Measurements from ENCODE around the gene SLC15A1. TPM values are rescaled to one million over a fixed set of nuclear protein-coding genes. Genes with fewer than 3 reads are reported as not detected.

SLC15A1 gene
- polyA plus RNA-seq, 1 donor from 2014 or later, result not detected

DNA sequence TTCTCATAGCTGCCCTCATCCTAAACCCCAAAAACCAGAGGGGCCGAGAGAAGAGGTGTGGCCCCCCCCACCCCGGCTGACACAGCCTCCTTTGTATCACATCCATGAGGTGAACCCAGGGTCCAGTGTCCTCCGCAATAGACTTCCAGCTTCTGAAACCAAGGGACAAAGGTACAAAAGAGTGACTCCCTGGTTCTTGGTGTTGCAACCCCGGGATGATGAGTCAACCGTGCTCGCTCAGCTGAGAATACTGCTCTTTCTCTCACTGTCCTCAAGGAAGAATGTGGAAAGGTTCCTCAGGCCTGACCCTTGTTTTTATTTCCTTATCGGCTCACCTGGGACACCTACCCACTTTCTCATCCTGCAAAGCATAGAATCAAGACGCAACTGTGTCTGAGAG, 5.5 kb downstream of the SLC15A1 start:
- H4K20me1 ChIP-seq (ENCODE audit: insufficient read depth), result no peaks in the 10 kb centered on the region
- no peak overlapping the region for H2AFZ ChIP-seq (ENCODE audit: low read depth, low read length)
- no peaks in the 10 kb centered on the region for H3K9me3 ChIP-seq (ENCODE audit: low read length)
- TF ChIP-seq, protein P1, sequence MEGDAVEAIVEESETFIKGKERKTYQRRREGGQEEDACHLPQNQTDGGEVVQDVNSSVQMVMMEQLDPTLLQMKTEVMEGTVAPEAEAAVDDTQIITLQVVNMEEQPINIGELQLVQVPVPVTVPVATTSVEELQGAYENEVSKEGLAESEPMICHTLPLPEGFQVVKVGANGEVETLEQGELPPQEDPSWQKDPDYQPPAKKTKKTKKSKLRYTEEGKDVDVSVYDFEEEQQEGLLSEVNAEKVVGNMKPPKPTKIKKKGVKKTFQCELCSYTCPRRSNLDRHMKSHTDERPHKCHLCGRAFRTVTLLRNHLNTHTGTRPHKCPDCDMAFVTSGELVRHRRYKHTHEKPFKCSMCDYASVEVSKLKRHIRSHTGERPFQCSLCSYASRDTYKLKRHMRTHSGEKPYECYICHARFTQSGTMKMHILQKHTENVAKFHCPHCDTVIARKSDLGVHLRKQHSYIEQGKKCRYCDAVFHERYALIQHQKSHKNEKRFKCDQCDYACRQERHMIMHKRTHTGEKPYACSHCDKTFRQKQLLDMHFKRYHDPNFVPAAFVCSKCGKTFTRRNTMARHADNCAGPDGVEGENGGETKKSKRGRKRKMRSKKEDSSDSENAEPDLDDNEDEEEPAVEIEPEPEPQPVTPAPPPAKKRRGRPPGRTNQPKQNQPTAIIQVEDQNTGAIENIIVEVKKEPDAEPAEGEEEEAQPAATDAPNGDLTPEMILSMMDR (IDR thresholded peaks at IDR 0.05; ENCODE audit: poor library complexity, severe bottlenecking), result no peak
- TF ChIP-seq TAF1 (IDR thresholded peaks at IDR 0.05; ENCODE audit: low read depth) (no peak), EZH2 (IDR thresholded peaks at IDR 0.05; ENCODE audit: borderline replicate concordance, insufficient read depth, low read length, poor library complexity, severe bottlenecking) (no peak), RAD21 (conservative IDR thresholded peaks at IDR 0.05) (no peak), POLR2AphosphoS5 (IDR thresholded peaks at IDR 0.05) (no peak)
- no peak overlapping the region for H3K4me2 ChIP-seq (ENCODE audit: low read length)
- no peak overlapping the region for H3K9ac ChIP-seq (ENCODE audit: low read length)
- no peaks in the 10 kb centered on the region for H3K36me3 ChIP-seq (ENCODE audit: insufficient read depth, low read length)
- H3F3A ChIP-seq (ENCODE audit: insufficient read depth, low read length, poor library complexity, severe bottlenecking), result no peaks in the 10 kb centered on the region
- H3K27ac ChIP-seq (ENCODE audit: low read length), result no peak overlapping the region
- H3K27me3 ChIP-seq (ENCODE audit: insufficient read depth, low read depth, low read length), result peaks cover 12% of the 10 kb centered on the region
- no peak overlapping the region for H3K4me3 ChIP-seq (ENCODE audit: low read length)
- no peaks in the 10 kb centered on the region for H3K9me2 ChIP-seq (ENCODE audit: insufficient read depth, low read length)
- no peaks in the 10 kb centered on the region for H3K79me2 ChIP-seq (replicated peaks; ENCODE audit: insufficient read depth, low read length)

DNA sequence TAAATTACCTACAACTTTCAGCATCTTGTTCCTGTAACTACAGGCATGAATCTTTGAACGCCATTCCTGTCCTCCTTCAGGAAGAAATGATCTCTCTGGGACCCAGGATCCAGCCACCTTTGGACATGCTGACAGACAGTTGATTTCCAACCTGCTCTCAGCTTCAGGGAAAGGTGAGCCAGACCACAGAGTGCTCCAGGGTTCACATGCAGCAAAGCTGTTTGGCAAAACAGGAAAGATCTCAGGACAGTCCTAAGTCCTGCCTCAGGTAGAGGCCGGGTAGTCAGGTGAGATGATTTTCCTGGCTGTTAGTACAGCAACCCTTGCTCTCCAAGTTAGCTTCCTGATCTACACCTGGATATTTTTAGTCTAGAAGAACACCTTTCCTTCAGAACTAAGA, 9.1 kb downstream of the SLC15A1 start:
- TF ChIP-seq MXI1 (conservative IDR thresholded peaks at IDR 0.05; ENCODE audit: poor library complexity, severe bottlenecking), result no peak
- TF ChIP-seq POLR2AphosphoS5 (IDR thresholded peaks at IDR 0.05), result no peak
- no peak for TF ChIP-seq RAD21 (conservative IDR thresholded peaks at IDR 0.05)
- no peak for TF ChIP-seq SMC3 (conservative IDR thresholded peaks at IDR 0.05; ENCODE audit: poor library complexity)
- TF ChIP-seq, protein P1 (IDR thresholded peaks at IDR 0.05; ENCODE audit: poor library complexity, severe bottlenecking), result no peak
- no peak for TF ChIP-seq EZH2 (IDR thresholded peaks at IDR 0.05; ENCODE audit: borderline replicate concordance, insufficient read depth, low read length, poor library complexity, severe bottlenecking)
- TF ChIP-seq, protein P2, sequence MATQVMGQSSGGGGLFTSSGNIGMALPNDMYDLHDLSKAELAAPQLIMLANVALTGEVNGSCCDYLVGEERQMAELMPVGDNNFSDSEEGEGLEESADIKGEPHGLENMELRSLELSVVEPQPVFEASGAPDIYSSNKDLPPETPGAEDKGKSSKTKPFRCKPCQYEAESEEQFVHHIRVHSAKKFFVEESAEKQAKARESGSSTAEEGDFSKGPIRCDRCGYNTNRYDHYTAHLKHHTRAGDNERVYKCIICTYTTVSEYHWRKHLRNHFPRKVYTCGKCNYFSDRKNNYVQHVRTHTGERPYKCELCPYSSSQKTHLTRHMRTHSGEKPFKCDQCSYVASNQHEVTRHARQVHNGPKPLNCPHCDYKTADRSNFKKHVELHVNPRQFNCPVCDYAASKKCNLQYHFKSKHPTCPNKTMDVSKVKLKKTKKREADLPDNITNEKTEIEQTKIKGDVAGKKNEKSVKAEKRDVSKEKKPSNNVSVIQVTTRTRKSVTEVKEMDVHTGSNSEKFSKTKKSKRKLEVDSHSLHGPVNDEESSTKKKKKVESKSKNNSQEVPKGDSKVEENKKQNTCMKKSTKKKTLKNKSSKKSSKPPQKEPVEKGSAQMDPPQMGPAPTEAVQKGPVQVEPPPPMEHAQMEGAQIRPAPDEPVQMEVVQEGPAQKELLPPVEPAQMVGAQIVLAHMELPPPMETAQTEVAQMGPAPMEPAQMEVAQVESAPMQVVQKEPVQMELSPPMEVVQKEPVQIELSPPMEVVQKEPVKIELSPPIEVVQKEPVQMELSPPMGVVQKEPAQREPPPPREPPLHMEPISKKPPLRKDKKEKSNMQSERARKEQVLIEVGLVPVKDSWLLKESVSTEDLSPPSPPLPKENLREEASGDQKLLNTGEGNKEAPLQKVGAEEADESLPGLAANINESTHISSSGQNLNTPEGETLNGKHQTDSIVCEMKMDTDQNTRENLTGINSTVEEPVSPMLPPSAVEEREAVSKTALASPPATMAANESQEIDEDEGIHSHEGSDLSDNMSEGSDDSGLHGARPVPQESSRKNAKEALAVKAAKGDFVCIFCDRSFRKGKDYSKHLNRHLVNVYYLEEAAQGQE (IDR thresholded peaks at IDR 0.05; ENCODE audit: borderline replicate concordance), result no peak
- TF ChIP-seq EP300 (conservative IDR thresholded peaks at IDR 0.05; ENCODE audit: poor library complexity, severe bottlenecking), result no peak
- no peak for TF ChIP-seq TAF1 (IDR thresholded peaks at IDR 0.05; ENCODE audit: low read depth)
- Histone ChIP-seq H3K9ac (ENCODE audit: low read length) (no peak overlapping the region), H4K20me1 (ENCODE audit: insufficient read depth) (no peaks in the 10 kb centered on the region), H3K27ac (ENCODE audit: low read length) (no peak overlapping the region), H3F3A (ENCODE audit: insufficient read depth, low read length, poor library complexity, severe bottlenecking) (no peaks in the 10 kb centered on the region), H3K9me3 (ENCODE audit: low read length) (no peaks in the 10 kb centered on the region), H2AFZ (ENCODE audit: low read depth, low read length) (no peak overlapping the region), H3K4me3 (ENCODE audit: low read length) (no peak overlapping the region), H3K4me2 (ENCODE audit: low read length) (no peak overlapping the region), H3K9me2 (ENCODE audit: insufficient read depth, low read length) (no peaks in the 10 kb centered on the region), H3K27me3 (ENCODE audit: insufficient read depth, low read depth, low read length) (no peaks in the 10 kb centered on the region), H3K79me2 (replicated peaks; ENCODE audit: insufficient read depth, low read length) (no peaks in the 10 kb centered on the region), H3K36me3 (ENCODE audit: insufficient read depth, low read length) (no peaks in the 10 kb centered on the region)

Measured in neural cell (in vitro differentiated cells).